CD4-positive, alpha-beta memory T cell (primary cell): ENCODE measurements around the gene NME7. TPM values are rescaled to one million over a fixed set of nuclear protein-coding genes. Genes with fewer than 3 reads are reported as not detected.

Experiments
- CTCF ChIA-PET: fragments of 350-600 bp; sonication (Branson Sonifier 250); formaldehyde crosslinking; loops from one replicate; lab custom pipeline; 2021; ENCODE audit warnings: inconsistent platforms; ENCODE audit not compliant: partially characterized antibody; lab: Charles Lee
- POLR2A ChIA-PET: fragments of 350-600 bp; sonication (Branson Sonifier 250); formaldehyde crosslinking; loops from one replicate; lab custom pipeline; 2021; ENCODE audit not compliant: partially characterized antibody; lab: Charles Lee
- DNase-seq, 5 donors: peaks; one replicate each; pipeline versions ENCODE4 v3.0.0 to v3.0.0-alpha.2; 2020 to 2022; ENCODE audit warnings: mixed read lengths in 1 of 5
- H3K27ac ChIP-seq: one replicate; pipeline ENCODE4 v1.7.0; 2013; ENCODE audit warnings: low read depth, low read length
- H3K27me3 ChIP-seq: 2 replicates; pipeline ENCODE4 v1.7.0; 2013; ENCODE audit warnings: mild to moderate bottlenecking, low read length, moderate library complexity; ENCODE audit not compliant: insufficient read depth
- H3K36me3 ChIP-seq: 2 replicates; pipeline ENCODE4 v1.7.0; 2013; ENCODE audit warnings: mild to moderate bottlenecking, low read length, moderate library complexity; ENCODE audit not compliant: insufficient read depth
- H3K4me1 ChIP-seq: 2 replicates; pipeline ENCODE4 v1.7.0; 2013; ENCODE audit warnings: mild to moderate bottlenecking, low read length, moderate library complexity; ENCODE audit not compliant: insufficient read depth
- H3K4me3 ChIP-seq, 2 donors: one replicate each; pipeline ENCODE4 v1.7.0; 2013; ENCODE audit warnings: low read length in 2 of 2, mild to moderate bottlenecking in 1 of 2
- H3K9me3 ChIP-seq, 2 donors: one replicate each; pipeline ENCODE4 v1.7.0; 2013; ENCODE audit warnings: low read length in 2 of 2, control low read depth in 1 of 2; ENCODE audit not compliant: control insufficient read depth in 1 of 2
- H3K27ac Mint-ChIP-seq, 7 donors: one replicate each; pipeline ENCODE4 v1.8.0; 2020 to 2021; ENCODE audit warnings: mixed read lengths in 7 of 7, mild to moderate bottlenecking in 6 of 7, inconsistent platforms in 3 of 7, moderate library complexity in 3 of 7
- H3K27me3 Mint-ChIP-seq, 2 donors: one replicate each; pipeline ENCODE4 v1.8.0; 2020 to 2021; ENCODE audit warnings: mixed read lengths in 2 of 2
- H3K36me3 Mint-ChIP-seq, 2 donors: one replicate each; pipeline ENCODE4 v1.8.0; 2020 to 2021; ENCODE audit warnings: mixed read lengths in 2 of 2, inconsistent platforms in 1 of 2, mild to moderate bottlenecking in 1 of 2
- H3K4me1 Mint-ChIP-seq, 4 donors: one replicate each; pipeline ENCODE4 v1.8.0; 2020 to 2021; ENCODE audit warnings: mixed read lengths in 4 of 4, mild to moderate bottlenecking in 1 of 4
- H3K4me3 Mint-ChIP-seq, 8 donors: one replicate each; pipeline ENCODE4 v1.8.0; 2020 to 2021; ENCODE audit warnings: mixed read lengths in 8 of 8, mild to moderate bottlenecking in 7 of 8, moderate library complexity in 6 of 8, inconsistent platforms in 3 of 8
- H3K9me3 Mint-ChIP-seq, 8 donors: one replicate each; pipeline ENCODE4 v1.8.0; 2020 to 2021; ENCODE audit warnings: mixed read lengths in 8 of 8, mild to moderate bottlenecking in 5 of 8, inconsistent platforms in 3 of 8, moderate library complexity in 1 of 8
- intact Hi-C: fragments of 100-400 bp; cut with micrococcal nuclease; formaldehyde crosslinking; loops from one replicate; pipeline ENCODE4 v1.15.1; 2023
- polyA plus RNA-seq, 2 donors: library from polyadenylated mRNA; unstranded; fragments of 300-500 nt; fragmentation: Illumina TruSeq; gene quantifications; one replicate each; pipeline ENCODE4 v1.2.3, GENCODE V29; 2021
- total RNA-seq, 2 experiments: library from RNA; stranded (reverse); gene quantifications; one replicate each; pipeline ENCODE4 v1.2.3, GENCODE V29; 2021

Gene NME7
- total and polyA plus RNA-seq, 4 experiments from 2014 or later = 12.0 to 22.8 (median 16.9) TPM

DNA sequence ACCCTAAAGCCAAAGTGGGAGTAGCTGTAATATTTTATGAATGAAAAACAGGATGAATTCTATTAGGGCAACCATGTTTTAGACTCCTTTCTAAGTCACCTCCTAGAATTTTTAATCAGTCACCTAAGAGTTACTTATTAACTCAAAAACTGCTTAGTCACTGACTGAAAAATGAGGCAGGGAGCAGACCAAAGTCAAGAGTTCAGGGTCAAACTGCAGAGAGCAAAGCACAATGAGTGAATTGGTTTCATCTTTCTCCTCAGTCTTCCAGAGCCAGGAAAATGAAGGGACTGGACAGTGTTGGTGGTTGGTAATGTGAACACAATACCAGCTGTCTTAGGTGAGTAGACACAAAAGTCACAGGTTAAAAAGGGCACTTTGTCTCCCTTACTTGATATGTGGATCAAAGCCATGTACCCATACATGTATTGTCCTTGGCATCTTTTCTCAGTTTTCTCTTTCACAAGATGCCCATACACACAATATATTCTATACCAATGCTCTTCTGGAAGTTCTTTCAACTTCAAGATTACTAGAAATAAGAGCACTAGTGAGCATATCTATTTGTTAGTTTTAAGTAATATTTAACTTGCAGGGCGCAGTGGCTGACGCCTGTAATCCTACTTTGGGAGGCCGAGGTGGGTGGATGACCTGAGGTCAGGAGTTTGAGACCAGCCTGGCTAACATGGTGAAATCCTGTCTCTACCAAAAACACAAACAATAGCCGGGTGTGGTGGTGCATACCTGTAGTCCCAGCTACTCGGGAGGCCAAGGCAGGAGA is 218.9 kb downstream of the NME7 start:
- Histone ChIP-seq H3K27ac (no peak overlapping the region), H3K4me3 (no peak overlapping the region), H3K4me1 (no peaks in the 10 kb centered on the region), H3K27me3 (no peaks in the 10 kb centered on the region), H3K9me3 (no peaks in the 10 kb centered on the region), H3K36me3 (no peaks in the 10 kb centered on the region)
- Mint-ChIP-seq H3K27me3 (no peaks in the 10 kb centered on the region), H3K27ac (no peak overlapping the region), H3K9me3 (no peaks in the 10 kb centered on the region), H3K36me3 (peaks cover 0 to 7% of the 10 kb centered on the region in 2 donors), H3K4me1 (no peaks in the 10 kb centered on the region), H3K4me3 (no peak overlapping the region)
- POLR2A ChIA-PET = no interaction called here
- CTCF ChIA-PET = no interaction called here
- intact Hi-C loops = no loop called here
- DNase-seq = no peak

DNA sequence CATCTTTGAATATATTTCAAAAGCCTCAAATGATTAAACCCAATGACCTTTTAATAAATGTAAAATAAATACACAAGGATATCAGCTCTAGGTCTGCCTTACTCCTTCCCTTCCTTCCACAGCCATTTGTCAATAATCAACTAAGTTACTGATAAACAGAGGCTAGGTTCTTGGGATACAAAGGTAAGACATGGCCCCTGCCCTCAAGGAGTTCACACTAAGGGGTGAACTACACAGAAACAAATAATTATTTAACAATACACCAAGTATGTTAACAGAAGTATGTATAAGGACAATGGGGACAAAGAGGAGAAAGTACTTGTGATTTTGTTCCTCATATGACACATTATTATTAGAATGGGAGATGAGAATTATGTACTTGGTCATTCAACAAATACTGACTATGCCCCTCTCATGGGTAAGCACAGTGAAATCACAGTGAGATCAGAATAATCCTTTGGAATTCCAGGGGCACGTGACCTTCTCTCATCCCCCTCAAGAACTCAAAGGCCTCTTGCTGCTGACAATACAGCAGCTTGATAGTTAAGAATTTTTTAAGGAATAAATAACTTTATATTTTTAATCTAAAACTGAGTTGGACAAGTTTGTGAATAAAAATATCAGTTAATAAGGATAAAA is 220.9 kb downstream of the NME7 start:
- H3K27ac ChIP-seq = no peak overlapping the region
- H3K27me3 ChIP-seq = no peaks in the 10 kb centered on the region
- no peak overlapping the region for H3K27ac Mint-ChIP-seq
- H3K27me3 Mint-ChIP-seq = no peaks in the 10 kb centered on the region
- H3K9me3 ChIP-seq = no peaks in the 10 kb centered on the region
- no peak overlapping the region for H3K4me3 ChIP-seq
- POLR2A ChIA-PET = no interaction called here
- H3K36me3 ChIP-seq = no peaks in the 10 kb centered on the region
- H3K4me1 Mint-ChIP-seq = no peaks in the 10 kb centered on the region
- H3K36me3 Mint-ChIP-seq = peaks cover 0 to 3% of the 10 kb centered on the region in 2 donors
- no peak for DNase-seq
- H3K4me1 ChIP-seq = no peaks in the 10 kb centered on the region
- H3K9me3 Mint-ChIP-seq = no peaks in the 10 kb centered on the region
- CTCF ChIA-PET = no interaction called here
- intact Hi-C loops = no loop called here
- H3K4me3 Mint-ChIP-seq = no peak overlapping the region

DNA sequence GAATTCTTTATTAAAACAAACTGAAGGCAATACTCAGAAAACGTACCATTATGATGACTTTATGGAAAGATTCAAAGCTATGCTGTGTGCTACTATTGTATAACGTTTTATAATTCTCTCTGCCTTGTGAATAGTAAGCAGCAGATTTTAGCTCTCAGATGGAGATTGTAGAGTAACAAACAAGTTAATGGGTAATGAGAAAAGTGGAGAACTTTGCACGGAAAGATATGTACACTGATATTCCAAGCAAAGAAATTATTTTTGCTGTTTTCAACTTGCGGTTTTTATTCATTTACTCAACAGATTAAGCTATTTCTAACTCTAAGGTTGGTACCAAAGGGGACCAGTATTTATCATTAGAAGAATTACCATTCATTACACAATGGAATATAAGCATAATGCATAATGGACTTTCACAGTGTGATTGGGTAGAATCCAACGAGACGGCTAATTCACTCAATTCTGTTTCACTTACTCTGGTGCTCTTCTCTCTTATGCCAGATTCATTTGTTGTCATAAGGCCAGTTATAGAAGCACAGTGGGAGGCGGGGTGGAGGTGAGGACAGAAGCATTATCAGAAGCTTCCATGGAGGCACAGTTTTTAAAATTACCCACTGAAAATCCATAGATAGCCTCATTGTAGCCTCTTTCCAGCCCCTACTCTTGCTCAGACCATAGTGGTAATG is 222.5 kb downstream of the NME7 start:
- ChIA-PET CTCF (interaction anchor here (1.4 kb wide), 1 partner anchor 20 kb away, joined by 3 read pairs; no protein-coding TSS in a partner anchor), POLR2A (no interaction called here)
- Histone ChIP-seq H3K36me3 (no peaks in the 10 kb centered on the region), H3K27ac (no peak overlapping the region), H3K4me1 (no peaks in the 10 kb centered on the region), H3K4me3 (no peak overlapping the region), H3K9me3 (no peaks in the 10 kb centered on the region), H3K27me3 (no peaks in the 10 kb centered on the region)
- Mint-ChIP-seq H3K4me1 (no peaks in the 10 kb centered on the region), H3K27ac (no peak overlapping the region), H3K4me3 (no peak overlapping the region), H3K36me3 (no peaks in the 10 kb centered on the region), H3K27me3 (no peaks in the 10 kb centered on the region), H3K9me3 (no peaks in the 10 kb centered on the region)
- intact Hi-C loops = no loop called here
- DNase-seq = no peak

DNA sequence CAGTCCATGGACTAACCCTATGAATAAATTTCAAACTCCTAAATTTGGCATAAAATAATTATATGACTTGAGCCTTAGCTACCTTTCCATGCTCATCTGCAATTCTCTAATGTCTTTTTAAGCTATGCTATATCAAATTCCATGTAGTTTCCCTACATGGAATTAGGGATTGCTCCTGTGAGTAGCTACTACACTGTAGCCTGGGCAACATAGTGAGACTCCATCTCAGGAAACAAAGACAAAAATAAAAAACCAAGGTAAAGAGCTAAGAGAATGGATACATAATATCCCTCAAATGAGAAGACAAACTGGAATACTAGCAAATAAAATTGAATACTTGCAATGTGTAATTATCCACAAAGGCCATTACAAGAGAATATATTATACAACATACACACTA is 223.6 kb downstream of the NME7 start:
- no peaks in the 10 kb centered on the region for H3K36me3 ChIP-seq
- H3K4me1 ChIP-seq = no peaks in the 10 kb centered on the region
- no peaks in the 10 kb centered on the region for H3K9me3 ChIP-seq
- no peak for DNase-seq
- H3K27me3 ChIP-seq = no peaks in the 10 kb centered on the region
- POLR2A ChIA-PET = no interaction called here
- no peak overlapping the region for H3K27ac ChIP-seq
- intact Hi-C loops = no loop called here
- CTCF ChIA-PET = interaction anchor here (1.4 kb wide), 1 partner anchor 19 kb away, joined by 3 read pairs; no protein-coding TSS in a partner anchor
- peaks cover 0 to 2% (median 0%) of the 10 kb centered on the region in 4 donors for H3K4me1 Mint-ChIP-seq
- H3K9me3 Mint-ChIP-seq = no peaks in the 10 kb centered on the region
- H3K4me3 ChIP-seq = no peak overlapping the region
- no peak overlapping the region for H3K4me3 Mint-ChIP-seq
- H3K27me3 Mint-ChIP-seq = no peaks in the 10 kb centered on the region
- H3K36me3 Mint-ChIP-seq = no peaks in the 10 kb centered on the region
- H3K27ac Mint-ChIP-seq = no peak overlapping the region

DNA sequence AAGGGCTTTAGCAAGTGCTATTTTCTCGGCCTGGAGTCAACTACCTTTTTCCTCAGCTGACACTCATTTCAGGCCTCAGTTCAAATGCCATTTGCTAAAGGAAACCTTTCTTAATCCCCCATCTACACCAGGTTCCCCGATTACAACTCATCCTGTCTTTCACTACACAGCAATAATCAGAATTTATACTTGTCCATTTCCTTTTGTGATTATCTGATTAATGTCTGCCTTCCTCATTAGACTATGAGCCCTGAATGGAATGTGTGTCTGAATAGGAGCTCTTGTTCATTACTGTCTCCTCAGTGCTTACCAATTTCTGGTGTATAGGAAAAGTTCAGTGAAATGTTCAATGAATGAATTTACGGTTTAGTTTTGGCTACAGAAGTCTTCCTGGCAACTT is 224.3 kb downstream of the NME7 start:
- ChIA-PET POLR2A (no interaction called here), CTCF (no interaction called here)
- Histone ChIP-seq H3K27ac (no peak overlapping the region), H3K4me1 (no peaks in the 10 kb centered on the region), H3K9me3 (no peaks in the 10 kb centered on the region), H3K36me3 (no peaks in the 10 kb centered on the region), H3K27me3 (no peaks in the 10 kb centered on the region), H3K4me3 (no peak overlapping the region)
- H3K27ac Mint-ChIP-seq = no peak overlapping the region
- peaks cover 0 to 2% (median 0%) of the 10 kb centered on the region in 4 donors for H3K4me1 Mint-ChIP-seq
- no peaks in the 10 kb centered on the region for H3K36me3 Mint-ChIP-seq
- intact Hi-C loops = no loop called here
- no peaks in the 10 kb centered on the region for H3K27me3 Mint-ChIP-seq
- no peak for DNase-seq
- no peak overlapping the region for H3K4me3 Mint-ChIP-seq
- no peaks in the 10 kb centered on the region for H3K9me3 Mint-ChIP-seq

DNA sequence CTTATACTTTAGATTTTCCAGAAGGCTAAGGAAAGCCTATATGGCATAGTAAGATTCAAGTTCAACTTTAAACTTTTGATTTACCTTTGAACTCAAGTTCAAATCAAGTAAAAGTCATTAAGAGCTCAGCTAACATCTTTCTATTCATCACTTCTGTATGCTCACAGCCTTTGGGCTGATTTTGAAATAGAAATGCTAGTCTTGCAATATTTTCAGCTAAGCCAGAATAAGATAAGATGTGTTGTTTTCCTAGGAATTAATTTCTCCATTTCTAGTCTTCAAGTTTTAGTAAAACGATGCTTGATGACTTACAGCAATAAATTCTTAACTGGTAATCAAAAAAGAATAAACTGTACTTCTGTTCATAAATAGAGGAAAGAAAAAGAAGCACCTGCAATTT is 225.5 kb downstream of the NME7 start:
- Mint-ChIP-seq H3K4me1 (peaks cover 0 to 2% (median 0%) of the 10 kb centered on the region in 4 donors), H3K4me3 (no peak overlapping the region), H3K9me3 (peaks cover 0 to 2% (median 0%) of the 10 kb centered on the region in 8 donors), H3K27me3 (no peaks in the 10 kb centered on the region), H3K27ac (no peak overlapping the region), H3K36me3 (peaks cover 0 to 3% of the 10 kb centered on the region in 2 donors)
- CTCF ChIA-PET = no interaction called here
- no peak for DNase-seq
- Histone ChIP-seq H3K9me3 (no peaks in the 10 kb centered on the region), H3K4me1 (no peaks in the 10 kb centered on the region), H3K27me3 (no peaks in the 10 kb centered on the region), H3K27ac (no peak overlapping the region), H3K36me3 (no peaks in the 10 kb centered on the region), H3K4me3 (no peak overlapping the region)
- intact Hi-C loops = no loop called here
- POLR2A ChIA-PET = no interaction called here

DNA sequence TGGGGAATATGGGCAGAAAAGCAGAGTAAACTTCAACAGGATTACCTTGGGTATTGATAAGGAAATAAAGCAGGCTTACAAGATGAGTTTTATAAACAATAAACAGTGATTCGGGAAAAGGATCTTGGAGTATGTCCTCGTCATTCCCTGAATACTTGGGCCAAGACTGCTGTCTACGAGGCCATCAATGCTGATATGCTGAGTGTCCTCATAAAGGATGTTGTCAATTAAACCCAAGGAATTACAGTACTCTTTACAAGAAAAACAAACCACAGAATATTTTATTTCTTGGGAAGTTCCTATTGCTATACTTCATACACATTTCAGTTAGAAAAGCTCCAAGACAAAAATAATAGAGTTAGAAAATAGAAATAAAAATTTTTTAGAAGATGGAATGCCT is 226.2 kb downstream of the NME7 start:
- H3K9me3 ChIP-seq = no peaks in the 10 kb centered on the region
- CTCF ChIA-PET = no interaction called here
- no peaks in the 10 kb centered on the region for H3K4me1 ChIP-seq
- intact Hi-C loops = no loop called here
- H3K27ac ChIP-seq = no peak overlapping the region
- no peaks in the 10 kb centered on the region for H3K27me3 ChIP-seq
- Mint-ChIP-seq H3K4me3 (no peak overlapping the region), H3K27me3 (no peaks in the 10 kb centered on the region), H3K4me1 (peaks cover 0 to 2% (median 0%) of the 10 kb centered on the region in 4 donors), H3K36me3 (peaks cover 0 to 4% of the 10 kb centered on the region in 2 donors), H3K9me3 (peaks cover 0 to 2% (median 0%) of the 10 kb centered on the region in 8 donors), H3K27ac (no peak overlapping the region)
- POLR2A ChIA-PET = no interaction called here
- H3K4me3 ChIP-seq = no peak overlapping the region
- DNase-seq = no peak
- no peaks in the 10 kb centered on the region for H3K36me3 ChIP-seq
